B cell (primary cell): Measurements from ENCODE around the gene RAC3.

Experiments
- CTCF ChIP-seq: fragments of 200-600 bp; IDR thresholded peaks from one replicate; pipeline ENCODE4 v1.8.0; 2022; ENCODE audit warnings: antibody characterized with exemption, mild to moderate bottlenecking
- EZH2 ChIP-seq: IDR thresholded peaks from 2 replicates; pipeline ENCODE4 v1.6.1; 2012; ENCODE audit warnings: borderline replicate concordance, low read depth, mild to moderate bottlenecking, moderate library complexity, low read length; ENCODE audit not compliant: insufficient read depth, poor library complexity, severe bottlenecking

- TF ChIP-seq EZH2 (no peak), CTCF (no peak)
Observed at GRCh38 chr17:81991684-81992305, 39.7 kb upstream of the RAC3 start.
